Hindlimb muscle (tissue), 1 donor: Measurements from ENCODE around the gene SMYD1. TPM values are rescaled to one million over a fixed set of nuclear protein-coding genes. Genes with fewer than 3 reads are reported as not detected.
A peak's percentile ranks its signal among the peaks of the same experiment; 100 is the strongest.

Experiments
- DNase-seq: peaks from one replicate; pipeline ENCODE4 v3.0.0-alpha.2; 2013
- polyA plus RNA-seq: library from polyadenylated mRNA; unstranded; fragments of 120-200 nt; gene quantifications from one replicate; pipeline ENCODE4 v1.2.1, GENCODE V29; 2013; ENCODE audit not compliant: insufficient read length

SMYD1 gene
- polyA plus RNA-seq, 1 donor, result 326 TPM

DNA sequence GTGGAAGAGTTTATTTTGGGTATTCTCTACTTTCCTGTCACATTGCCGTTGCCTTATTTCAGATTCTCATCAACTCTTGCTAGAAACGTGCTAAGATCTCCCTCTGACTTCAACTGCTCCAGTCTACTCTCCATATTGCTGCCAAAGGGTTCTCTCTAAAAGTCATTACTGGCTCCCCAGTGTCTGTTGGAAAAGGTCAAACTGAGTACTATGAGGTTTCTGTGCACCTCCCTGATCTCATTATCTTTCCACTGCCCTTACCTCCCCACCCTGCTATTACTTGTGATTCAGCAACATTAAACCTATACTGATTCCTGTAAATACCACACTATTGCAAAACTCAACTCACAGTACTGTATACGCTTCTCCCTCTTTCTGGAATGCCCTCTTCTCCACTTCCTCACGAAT is 10.2 kb upstream of the SMYD1 start:
- DNase-seq, result no peak

DNA sequence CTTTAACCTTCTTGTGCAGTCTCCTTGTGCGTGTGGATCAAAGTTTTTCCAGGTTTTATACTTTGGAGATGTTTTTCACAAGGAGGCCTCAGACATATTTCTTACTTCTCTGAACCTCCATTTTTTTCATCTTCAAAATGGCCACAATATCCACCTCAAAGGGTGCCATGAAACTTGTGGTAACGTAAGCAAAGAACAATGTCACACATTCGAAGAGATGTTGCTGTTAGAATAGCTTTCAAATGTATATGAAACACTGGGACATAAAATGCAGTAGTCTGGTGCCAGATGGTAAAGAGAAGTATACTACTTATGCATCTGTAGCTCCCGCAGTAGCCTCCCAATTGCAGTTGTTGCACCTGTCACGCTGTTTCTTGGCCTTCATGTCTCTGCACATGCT is 9.4 kb upstream of the SMYD1 start:
- DNase-seq, result no peak

- no peak for DNase-seq
Observed at GRCh38 chr2:88059979-88060906, 7.4 kb upstream of the SMYD1 start.

- DNase-seq, result no peak
Observed at GRCh38 chr2:88060907-88061275, 6.7 kb upstream of the SMYD1 start.

GRCh38 chr2:88061295-88061694 is 6.3 kb upstream of the SMYD1 start:
- no peak for DNase-seq

DNA sequence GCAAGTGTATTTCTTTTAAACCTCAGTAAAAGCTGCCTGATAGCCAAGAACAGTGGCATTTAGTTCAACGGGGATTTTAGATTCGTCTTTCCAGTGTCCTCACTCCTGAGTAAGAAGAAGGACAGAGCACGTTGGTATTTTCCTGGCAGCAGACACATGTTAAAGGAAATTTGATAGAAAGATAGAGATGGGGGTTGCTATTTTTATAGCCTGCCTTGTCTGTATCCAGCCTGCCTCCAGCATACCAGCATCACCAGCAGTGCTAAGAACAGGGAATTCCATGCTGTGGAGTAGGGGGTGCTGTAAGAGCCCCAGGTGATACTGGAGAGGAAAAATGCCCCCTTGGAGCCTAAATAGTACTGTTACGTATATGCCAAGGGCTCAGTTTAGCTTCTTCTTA is 1.1 kb upstream of the SMYD1 start:
- DNase-seq, result no peak

DNA sequence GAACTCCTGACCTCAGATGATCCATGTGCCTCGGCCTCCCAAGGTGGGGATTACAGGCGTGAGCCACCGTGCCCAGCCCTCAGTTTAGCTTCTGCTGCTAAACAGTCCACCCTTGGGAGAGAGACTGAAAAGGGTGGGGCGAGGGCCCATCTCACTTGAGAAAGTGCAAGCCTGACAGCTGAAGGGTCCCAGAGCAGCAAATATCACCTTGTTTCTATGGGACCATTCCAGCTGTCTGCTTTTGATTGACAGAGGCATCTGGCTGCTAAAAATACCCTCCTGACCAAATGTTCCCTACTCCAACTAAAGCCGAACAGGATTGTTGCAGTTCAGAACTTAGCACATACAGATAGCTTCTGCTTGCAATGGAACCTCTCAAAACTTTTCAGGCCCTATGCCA is 436 bp upstream of the SMYD1 start:
- peak; percentile 39 for DNase-seq

DNA sequence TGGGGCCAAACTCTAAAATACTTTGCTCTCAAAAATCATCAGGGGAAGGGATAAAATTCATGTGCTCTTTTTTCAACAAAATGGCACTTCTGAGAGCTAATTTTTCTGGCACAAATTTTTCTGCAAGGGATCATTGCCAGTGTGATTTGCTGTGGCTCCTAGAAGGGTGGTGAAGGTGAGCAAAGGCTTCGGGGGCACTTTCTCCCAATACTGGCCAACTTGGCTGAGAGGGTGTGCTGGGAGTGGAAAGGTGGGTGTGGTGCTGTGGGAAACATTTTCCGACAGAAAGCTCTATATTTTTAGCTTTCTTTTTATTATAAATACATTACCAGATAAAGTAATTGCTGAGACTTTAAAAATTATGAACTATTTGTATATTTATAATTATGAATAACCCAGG is 419 bp downstream of the SMYD1 start:
- DNase-seq, result no peak

DNA sequence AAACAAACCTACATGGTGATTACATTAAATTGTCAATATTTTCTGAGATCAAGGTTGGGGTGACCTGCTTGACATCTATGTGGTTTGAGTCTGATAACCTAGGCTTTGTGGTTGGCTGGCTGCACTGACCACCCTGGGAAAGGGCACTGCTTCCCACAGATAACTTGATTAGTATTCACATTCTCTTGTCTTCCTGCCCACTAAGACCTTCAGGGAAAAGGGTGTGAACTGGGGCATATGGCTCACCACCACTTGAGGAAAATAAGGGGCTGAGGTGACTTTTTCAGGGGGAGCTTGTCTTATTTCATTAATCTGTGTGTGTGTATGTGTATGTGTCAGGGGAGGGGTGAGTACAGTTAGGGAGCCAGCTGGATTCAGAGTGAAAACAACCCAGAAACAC is 1.5 kb downstream of the SMYD1 start:
- no peak for DNase-seq

- DNase-seq, result no peak
Observed at GRCh38 chr2:88070055-88070454, 2.4 kb downstream of the SMYD1 start.

GRCh38 chr2:88071365-88071764 is 3.7 kb downstream of the SMYD1 start:
- no peak for DNase-seq

- no peak for DNase-seq
Observed at GRCh38 chr2:88074150-88074549, 6.5 kb downstream of the SMYD1 start.

DNA sequence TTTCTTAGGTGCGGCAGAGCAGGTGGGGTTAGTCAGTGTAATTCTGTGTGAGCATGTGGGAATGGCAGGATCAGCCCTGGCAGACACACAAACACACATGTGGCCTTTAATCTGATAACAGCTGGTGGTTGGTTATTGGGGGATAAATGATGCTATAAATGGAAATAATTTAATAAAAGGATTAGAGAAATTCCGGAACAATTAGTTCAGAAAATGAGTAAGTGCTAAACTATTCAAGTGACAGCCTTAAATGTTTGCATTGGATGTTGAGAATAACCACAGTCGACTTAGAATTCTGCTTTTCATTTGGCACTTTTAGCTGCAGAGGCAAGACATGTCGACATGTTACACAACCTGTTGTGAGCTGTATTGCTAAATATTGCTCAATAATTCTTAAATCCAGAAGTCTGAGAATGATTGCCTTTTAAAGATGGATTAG is 7.2 kb downstream of the SMYD1 start:
- no peak for DNase-seq

DNA sequence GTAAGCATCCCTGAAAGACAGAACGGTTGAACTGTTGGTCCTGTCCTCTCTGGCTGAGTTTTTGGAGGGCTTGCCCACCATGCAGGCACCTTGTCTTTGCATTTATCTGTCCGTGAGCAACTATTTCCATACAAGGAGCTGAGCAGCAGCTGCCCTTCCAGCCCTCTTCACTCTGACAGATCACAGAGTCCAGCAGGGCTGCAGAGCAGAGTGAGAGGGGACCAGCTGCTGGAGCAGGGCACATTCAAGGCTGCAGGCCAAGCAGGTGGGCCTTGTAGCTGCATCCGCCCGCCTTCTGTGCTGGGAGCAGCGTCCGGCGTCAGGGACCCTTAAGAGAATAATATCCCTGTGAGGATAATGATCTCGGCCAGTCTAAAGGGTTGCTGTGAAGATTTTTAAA is 9.5 kb downstream of the SMYD1 start:
- no peak for DNase-seq

DNA sequence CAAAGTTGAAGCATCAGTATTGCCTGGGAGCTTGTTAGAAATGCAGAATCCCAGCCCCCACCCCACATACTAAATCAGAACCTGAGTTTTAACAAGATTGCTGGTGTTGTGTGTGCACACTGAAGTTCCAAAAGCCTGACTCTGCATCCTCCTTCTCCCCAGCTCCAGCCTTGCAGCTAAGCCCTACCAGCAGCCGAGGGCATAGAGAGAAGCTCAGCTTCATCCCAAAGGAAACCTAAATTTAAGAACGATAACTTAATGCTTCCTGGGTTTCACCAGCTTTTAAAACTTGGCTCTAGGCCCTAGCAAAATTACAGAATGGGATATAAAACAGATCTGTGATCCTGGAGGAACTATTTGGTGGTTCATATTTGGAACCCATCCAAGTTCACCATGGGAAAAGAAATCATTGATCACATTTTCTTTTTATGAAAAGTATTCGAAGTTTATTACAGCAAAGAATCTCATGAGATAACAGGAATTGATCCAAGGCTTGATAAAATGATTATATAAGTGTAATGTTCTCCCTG is 11.1 kb downstream of the SMYD1 start:
- no peak for DNase-seq

- DNase-seq, result no peak
Observed at GRCh38 chr2:88080545-88080944, 12.9 kb downstream of the SMYD1 start.

DNA sequence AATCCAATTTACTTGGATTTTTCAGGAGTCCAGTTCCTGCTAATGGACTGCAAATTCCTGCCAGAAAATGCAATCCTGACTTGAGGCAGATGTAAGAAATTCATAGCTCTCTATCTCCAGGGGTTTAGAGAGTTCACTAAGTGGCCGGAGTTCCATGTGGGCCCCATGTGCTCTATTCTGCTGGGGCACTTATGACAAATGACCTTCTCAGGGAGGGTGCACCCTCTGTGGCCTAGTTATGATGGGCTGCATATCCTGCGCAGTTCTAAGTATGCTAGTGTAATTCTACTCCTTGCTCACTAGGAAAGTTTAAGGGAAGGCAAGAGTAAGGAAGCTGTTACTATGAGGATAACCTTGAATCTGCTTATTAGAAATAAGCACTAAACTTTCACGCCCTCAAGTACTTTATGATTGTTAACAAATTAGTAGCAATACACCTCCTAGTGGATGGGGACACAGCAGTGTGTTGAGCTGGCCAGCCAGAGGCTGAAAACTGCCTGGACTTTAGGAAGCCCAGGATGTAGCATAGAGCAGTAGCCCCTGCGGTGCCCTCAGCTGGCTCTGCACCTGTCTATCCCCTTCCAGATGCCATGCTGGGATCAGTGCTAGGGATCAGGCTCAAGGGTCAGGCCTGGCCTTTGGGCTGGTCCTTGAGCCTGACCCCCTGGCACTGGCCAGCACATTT is 14.4 kb downstream of the SMYD1 start:
- DNase-seq, result no peak

GRCh38 chr2:88082781-88083180 is 15.2 kb downstream of the SMYD1 start:
- no peak for DNase-seq

- no peak for DNase-seq
Observed at GRCh38 chr2:88085099-88085498, 17.5 kb downstream of the SMYD1 start.

DNA sequence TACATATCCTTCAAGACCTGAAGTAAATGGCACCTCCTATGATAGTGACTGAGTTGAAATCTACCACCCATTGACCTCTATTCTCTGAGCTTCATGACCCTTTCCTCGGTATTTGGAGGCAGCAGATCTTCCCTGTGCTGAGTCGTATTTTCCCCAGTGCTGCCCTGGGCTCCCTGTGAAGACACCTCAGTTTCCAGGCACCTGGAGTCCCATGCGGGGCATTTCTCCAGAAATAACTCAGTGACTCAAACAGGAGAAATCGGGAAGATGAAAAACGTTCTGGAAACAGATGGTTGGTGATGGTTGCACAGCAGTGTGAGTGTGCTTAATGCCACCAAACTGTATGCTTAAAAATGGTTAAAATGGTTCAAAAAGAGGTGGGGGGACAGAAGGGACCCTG is 18.0 kb downstream of the SMYD1 start:
- DNase-seq, result no peak

DNA sequence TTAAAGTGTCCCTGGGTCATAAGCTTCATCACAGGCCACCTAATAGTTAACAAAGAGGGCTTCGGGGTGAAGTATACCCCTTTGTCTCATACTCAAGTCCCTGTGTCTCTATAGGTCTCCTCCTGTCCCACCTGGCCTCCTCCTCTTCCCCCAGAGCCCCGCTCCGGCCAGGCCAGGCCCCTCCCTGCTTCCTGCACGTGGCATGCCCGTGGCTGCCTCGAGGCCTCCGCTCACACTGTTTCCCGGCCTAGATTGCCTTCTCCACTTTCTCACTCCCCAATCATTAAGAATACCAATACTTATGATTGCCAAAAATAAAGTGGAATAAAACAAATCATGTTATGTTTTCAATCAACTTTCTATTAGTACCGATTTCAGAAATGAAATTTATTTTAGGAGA is 18.8 kb downstream of the SMYD1 start:
- DNase-seq, result no peak

GRCh38 chr2:88087073-88087472 is 19.4 kb downstream of the SMYD1 start:
- DNase-seq, result no peak

GRCh38 chr2:88087763-88088162 is 20.1 kb downstream of the SMYD1 start:
- DNase-seq, result no peak

DNA sequence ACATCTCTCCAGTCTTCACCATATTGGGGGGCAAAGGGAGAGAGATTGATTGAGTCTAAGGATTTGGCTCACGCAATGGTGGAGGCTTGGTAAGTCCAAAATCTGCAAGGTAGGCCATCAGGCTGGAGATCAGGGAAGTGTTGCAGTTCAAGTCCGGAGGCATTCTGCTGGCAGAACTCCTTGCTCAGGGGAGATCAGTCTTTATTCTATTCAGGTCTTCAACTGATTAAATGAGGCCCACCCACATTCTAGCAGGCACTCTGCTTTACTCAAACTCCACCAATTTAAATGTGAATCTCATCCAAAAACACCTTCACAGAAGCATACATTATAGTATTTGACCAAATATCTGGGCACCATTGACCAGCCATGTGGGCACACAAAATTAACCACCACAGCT is 21.4 kb downstream of the SMYD1 start:
- no peak for DNase-seq
